H1 (cell line): Measurements from ENCODE around the gene PTTG1IP2. TPM values are rescaled to one million over a fixed set of nuclear protein-coding genes. Genes with fewer than 3 reads are reported as not detected.

Source experiments
- KDM1A ChIP-seq: fragments of 200-600, 300-600 bp; sonication (generic); IDR thresholded peaks from 2 replicates; pipeline ENCODE4 v1.7.1; 2016; ENCODE audit warnings: mild to moderate bottlenecking, low read length, borderline replicate concordance
- POU5F1 ChIP-seq: IDR thresholded peaks from 2 replicates; pipeline ENCODE4 v1.6.1; 2011; ENCODE audit warnings: low read depth, mild to moderate bottlenecking, low read length, moderate library complexity
- polyA plus RNA-seq, 7 experiments: library from polyadenylated mRNA; depleted of rRNA in 3 of 7; stranded (reverse) in 5 of 7; unstranded in 2 of 7; fragments of >200 nt in 5 of 7; fragments of 200-250 nt in 2 of 7; gene quantifications; 1 replicate in 5 of 7; 2 replicates in 1 of 7; 4 replicates in 1 of 7; pipeline versions ENCODE4 v1.2.1 to v1.2.3, GENCODE V29; 2011 to 2013; ENCODE audit warnings: missing spikeins in 2 of 7, mixed read lengths in 2 of 7
- total RNA-seq: library from RNA; stranded (reverse); fragmentation: NEBNext Ultra II Directional; extraction: Animal tissue kit (Norgen Biotek cat#: 25700); gene quantifications from 2 replicates; pipeline ENCODE4 v1.2.1, GENCODE V29; 2021

Gene PTTG1IP2
- total and polyA plus RNA-seq, 2 of the 8 experiments (the other 6 are each of a cell fraction or from before 2014, with no cell fraction given): not detected

DNA sequence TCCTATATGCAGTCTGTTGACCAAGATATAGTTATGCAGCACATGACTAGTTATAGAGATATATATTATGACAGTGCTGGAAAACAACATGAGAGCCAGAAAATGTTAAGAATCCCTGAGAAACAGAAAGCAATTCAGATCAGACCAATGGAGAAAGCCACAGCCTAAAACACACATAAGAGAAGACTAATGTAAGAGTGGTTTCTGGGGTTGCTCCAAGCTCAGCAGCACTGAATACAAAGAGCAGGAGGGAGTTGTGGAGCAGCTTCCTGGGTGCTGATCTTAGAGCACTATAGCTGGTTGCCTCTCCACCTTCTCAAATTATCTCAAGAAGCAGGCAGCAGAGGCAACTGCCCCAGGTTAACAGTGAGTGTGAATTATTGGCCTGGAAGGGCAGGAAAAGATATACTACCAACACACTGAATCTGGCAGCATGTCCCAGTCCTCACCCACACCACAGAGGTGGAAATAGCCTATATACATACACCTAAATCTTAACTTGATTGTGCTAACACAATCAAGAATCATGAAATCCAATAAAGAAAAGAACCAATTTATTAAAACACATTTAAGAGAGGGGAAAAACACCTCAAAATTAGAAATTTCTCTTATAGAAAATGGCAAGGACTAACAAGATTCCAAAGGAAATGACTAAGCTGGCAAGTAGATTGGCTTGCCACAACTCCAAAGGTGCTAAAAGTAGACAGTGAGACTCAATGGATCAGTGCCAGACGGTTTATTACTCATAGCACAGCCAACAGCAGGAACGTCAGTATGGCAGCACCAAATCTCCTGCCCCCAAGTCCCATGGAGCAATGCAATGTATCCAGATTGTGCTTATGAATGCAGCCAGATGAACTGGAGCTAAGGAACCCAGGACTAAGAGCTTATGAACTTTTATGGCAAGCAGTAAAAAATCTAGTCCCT lies 5.1 kb downstream of the PTTG1IP2 start (continued):
- TF ChIP-seq POU5F1 (no peak), KDM1A (no peak)
